NCI-H510A treated with DMSO at 0.1 percent for 48 hours (cell line): ENCODE data around the gene EREG.
"Not testable (repeated sequence)": the region's sequence is repeated elsewhere in the genome, so short reads cannot be mapped to it uniquely, and the experiment has no call there.

Experiments used
- DNase-seq: peaks from one replicate; lab custom pipeline; 2025; lab: John Stamatoyannopoulos, UW

EREG gene

DNA sequence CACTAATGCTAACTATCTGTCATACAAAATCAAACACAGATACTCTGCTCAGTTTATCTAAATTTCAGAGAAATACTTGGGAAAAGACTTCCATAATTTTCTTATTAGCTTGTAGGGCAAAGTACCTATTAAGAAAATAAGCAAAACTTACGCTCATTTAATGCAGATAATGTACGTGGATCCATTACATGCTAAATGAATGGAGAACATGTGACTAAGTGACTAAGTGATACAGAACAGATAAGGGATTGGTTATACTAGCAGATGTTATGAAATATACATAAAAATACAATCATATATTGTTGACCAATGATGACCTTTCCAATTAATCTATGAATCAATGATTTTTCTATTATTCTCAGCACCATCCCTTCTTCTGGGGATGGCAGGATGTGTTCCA, 25.7 kb downstream of the EREG start:
- DNase-seq: no peak

DNA sequence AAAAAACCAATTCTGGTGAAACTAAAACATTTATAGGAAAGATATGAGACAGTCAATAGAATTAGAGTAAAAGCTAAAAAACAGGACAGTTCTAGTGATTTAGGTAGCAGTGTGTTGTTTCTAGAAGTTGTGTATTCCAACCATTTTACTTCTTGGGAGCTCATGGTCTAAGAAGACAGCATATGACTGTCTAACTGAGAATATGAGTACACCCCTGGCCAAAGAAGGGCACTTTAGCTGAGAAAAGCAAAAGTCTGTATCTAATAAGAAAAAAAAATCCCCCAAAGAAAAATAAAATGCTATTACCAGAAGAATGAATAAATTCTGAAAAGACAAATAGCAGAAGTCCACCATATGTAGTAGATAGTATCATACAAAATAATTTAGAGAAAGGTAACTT, 26.4 kb downstream of the EREG start:
- DNase-seq: no peak

DNA sequence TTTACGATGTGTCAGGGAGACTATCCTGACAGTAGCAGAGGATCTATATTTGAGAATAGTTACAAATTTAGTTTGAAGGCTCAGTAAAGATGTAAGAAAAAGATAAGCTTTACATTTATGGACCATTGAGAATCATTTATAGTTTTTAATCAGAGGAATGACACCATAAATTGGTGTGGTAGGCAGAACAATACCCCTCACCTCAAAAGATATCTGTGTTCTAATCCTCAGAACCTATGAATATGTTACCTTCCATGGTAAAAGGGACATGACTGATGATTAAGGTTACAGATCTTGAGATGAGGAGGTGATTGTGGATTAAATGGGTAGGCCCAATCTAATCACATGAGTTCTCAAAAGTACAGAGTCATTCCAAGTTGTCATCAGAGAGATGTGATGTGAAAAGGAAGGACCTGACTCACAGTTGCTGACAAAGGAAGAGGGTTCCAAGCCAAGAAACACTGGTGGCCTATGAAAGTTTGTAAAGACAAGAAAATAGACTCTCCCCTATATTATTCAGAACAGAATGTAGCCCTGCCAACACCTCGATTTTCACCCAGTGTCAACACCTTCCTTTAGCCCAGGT, 27.0 kb downstream of the EREG start:
- no peak for DNase-seq

DNA sequence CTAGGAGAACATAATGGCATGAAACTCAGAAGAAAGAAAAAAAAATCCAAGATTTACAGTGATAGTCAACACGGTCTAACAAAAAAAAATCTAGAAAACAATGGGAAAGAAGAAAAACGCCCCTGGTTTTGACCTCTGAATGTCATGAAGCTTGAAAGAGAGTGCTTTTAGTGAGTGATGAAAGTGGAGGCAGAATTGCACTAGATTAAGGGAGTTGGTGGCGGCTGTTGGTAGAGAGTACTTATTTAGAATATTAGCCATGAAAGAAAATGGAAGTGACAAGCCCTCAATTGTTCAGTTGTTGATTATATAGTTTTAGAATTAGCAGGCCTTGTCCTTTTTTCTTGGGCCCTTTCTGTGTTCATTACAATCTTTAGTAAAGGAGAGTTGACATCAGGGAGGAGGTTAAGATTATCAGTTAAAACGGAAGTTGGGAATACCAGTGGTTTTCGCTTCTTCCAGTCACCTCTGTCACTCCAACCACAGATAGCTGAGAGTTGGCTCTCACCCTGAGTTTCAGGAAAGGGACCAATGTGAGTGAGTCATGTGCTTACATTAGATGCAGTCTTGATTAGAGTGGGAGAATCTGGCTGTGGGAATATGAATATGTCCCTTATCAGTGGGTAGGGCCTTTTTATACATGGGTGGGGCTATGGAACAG, 29.7 kb downstream of the EREG start:
- DNase-seq: no peak

DNA sequence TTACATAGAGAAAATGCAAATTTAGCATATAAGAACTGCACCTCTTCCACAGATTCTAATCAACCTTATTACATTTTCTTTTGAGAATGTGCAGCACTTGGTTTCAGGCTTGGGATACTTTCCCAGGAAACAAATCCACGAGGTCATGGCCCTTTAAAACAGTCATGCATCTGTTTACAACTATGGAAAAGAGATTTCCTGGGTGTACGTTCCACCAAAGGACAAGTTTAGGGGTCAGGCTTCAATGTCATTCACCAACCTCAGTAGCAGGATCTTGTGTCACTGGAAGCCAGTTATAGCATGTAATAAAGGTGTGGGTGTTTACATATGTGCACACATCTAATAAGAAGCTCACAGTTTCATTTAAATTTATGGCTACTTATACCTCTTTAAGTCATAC, 30.7 kb downstream of the EREG start:
- no peak for DNase-seq

DNA sequence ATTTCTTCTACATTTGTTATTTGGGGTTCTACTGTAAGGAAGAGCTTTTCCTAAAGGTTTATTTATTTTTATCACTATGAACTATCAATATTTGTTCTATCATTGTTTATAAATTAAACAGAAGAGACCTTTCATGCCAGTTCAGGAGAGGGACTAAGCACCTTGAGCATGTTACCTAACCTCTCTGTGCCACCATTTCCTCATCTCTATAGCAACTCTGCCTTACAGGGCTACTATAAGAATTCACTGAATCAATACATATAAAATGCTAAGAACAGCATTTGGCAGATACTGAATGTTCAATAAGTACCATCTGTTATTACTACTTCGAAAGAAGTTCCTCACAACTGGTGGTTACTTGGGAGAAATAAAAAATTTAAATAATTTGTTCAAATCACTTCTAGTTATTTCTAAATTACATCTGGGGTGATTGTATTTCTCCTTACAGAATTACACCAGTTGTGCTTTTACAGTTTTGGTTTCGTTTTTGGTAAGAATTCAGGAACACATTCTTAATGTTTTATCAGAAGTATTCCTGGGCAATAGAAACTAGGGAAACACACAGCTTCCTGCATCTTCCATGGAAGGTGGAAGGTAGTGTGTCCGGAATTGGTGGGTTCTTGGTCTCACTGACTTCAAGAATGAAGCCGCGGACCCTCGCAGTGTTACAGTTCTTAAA, 32.9 kb downstream of the EREG start:
- DNase-seq: no peak

DNA sequence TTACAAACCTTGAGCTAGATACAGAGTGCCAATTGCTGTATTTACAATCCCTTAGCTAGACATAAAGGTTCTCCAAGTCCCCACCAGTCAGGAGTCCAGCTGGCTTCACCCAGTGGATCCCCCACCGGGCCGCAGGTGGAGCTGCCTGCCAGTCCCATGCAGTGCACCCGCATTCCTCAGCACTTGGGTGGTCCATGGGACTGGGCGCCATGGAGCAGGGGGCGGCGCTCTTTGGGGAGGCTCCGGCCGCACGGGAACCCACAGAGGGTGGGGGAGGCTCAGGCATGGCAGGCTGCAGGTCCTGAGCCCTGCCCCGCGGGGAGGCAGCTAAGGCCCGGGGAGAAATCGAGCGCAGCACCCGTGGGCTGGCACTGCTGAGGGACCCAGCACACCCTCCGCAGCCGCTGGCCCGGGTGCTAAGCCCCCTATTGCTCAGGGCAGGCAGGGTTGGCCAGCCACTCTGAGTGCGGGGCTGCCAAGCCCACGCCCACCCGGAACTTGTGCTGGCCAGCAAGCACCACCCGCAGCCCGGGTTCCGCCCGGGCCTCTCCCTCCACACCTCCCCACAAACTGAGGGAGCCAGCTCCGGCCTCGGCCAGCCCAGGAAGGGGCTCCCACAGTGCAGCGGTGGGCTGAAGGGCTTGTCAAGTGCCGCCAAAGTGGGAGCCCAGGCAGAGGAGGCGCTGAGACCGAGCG, 34.1 kb downstream of the EREG start:
- DNase-seq: not testable (repeated sequence)

DNA sequence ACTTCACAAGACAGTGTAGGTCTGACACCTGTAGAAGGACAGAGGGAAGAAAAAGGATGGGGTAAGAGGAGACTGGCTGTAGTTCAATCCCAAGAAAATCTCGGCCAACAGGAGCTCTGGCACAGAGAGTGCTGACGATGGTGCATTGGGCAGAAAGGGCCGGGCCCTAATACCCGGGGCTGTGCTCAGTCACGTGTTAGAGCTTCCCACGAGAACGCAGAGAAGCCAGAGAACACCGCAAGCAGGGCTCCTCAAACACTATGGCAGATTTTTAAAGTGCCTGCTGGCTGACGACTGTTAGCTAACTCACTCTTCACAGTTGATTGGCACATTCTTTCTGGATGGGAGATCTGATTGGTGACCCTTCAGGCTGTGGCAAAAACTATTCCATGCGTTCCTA, 35.5 kb downstream of the EREG start:
- DNase-seq: no peak

DNA sequence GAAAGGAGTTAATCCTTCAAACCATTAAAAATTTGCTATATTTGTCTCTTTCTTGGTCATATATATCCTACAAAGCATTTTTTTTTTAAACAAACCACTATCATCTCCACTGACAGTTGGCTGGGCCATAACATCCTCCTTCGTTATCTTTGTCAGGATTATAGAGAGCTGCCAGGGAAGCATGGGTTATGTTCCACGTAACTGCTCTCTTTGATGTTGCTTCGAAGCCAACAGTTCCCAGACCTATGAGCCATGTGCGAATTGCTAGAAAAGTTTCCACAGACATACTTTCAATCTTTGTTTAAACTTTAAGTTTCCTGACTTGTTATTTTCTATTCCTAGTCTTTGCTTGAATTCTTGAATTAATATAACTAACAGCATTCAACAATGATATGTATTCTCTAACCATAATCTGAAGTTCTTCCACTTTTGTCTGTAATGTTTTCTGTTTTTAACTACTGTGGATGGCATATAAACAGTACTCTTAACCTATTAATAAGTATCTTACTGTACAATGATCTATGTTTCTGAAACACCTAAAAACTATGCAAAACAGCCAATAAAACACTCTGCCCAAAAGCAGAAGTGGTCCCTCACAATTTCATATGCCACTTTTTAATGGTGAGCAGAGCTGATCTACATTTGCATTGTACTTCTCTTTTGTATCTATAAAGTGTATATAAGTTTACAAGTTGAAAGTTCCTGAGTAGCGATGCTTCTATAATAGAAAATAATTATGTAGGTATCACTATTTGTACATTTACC, 37.9 kb downstream of the EREG start:
- DNase-seq: no peak

DNA sequence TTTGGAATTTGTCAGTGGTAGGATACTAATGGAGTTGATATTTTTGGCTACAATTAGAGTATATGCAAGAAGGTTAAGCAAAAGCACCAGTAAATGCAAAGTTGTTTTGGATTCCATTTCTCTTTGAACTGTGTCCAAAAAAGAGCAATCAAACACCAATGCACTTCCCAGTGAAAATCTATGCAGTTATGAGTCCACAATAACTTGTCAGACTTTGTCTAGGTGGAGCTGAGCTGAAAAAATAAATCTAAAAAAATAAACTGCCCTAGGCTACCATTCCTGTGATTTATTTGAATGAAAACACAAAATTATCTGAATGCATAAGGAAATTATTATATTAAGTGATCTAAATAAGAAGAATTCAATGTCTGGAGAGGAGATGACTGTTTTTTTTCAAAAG, 42.9 kb downstream of the EREG start:
- no peak for DNase-seq

DNA sequence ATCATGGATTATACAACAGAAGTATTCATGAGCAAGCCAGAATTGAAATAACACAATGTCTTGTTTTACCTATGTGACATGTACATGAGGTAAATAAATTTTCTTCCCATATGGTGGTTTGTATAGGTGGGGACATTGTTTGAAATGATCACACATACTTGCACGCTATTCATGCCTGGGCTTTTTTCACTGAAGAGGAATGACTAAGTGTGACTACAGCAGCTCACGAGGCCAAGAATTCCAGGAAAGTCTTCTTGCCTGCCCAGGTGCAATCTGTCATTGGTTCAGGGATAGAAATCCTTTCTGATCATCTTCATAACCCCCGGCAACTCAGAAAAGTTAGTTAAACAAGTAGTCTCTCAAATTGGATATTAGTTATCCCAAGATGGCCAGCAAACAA, 43.7 kb downstream of the EREG start:
- no peak for DNase-seq

DNA sequence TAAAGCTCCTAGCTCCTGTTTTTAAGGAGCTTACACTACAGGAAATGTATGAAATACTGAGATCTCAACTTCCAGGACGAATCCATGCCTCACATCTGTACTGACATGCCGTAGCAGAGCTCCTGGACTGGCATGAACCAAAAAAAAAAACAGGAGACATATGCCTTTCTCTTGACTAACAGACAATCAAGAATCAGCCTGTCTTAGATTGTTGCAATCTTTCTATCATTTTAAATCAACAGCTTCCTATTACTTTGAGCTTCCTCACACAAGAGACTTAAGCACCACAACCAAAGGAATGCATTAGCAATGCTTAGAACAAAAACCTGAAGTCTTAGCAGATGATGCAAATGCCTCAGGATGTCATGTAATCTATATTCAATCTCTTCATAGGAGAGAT, 45.3 kb downstream of the EREG start:
- no peak for DNase-seq

DNA sequence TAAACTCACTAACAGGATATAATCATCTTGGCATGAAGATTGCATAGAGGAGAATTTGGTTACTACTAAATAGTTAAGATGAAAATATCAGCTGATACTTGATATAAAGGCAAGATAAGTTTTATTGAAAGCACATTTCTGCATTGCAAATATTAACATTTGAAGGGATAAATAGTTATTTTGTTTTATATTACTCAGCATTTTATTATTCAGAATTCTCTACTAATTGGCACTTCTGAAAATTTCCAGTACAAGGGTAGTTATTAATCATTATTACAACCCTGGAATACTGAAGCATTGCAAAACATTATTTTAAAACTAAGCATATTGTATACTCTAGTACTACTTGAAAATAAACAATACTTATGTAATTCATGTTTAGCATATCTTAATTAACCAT, 47.3 kb downstream of the EREG start:
- DNase-seq: no peak

DNA sequence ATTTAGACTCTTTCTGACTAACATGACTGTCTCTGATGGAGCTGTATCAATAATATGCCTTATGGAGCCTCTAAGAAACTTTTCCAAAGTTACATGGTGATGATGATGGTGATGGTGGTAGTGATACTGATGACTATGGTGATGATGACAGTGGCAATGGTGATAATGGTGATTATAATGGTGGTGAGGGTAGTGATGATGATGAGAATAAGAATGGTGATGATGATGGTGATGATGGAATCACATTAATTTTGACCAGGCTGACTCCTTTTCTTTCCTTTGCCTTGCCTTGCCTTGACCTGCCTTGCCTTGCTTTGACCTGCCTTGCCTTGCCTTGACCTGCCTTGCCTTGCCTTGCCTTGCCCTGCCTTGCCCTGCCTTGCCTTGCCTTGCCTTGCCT, 48.3 kb downstream of the EREG start:
- no peak for DNase-seq

DNA sequence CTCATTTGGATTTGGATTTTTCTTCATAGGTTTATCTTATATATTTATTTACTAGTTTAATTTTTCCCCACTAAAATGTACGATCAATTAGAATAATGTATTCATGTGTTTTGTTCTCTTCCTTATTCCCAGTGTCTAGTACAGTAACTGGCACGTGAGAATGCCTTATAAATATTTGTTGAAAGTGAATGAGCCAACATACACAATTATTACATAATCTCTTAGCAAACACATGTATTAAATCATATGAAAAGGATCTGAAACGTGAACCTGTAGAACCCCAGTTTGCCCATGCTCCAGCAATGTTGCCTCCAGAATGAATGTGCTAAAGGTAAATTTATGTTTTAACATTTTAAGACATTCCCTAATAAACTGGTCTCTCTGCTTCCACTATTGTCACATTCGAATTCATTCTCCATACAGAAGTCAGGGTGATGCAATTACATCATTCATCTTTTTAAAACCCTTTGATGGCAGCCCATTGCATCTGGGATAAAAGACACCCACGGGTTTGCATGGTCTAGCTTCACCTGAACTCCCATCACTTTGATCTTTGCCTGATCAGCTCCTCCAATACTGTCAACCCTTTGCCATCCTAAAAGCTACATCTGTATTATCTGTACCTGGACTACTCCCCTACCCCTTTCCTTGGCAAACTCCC, 49.3 kb downstream of the EREG start:
- DNase-seq: no peak

DNA sequence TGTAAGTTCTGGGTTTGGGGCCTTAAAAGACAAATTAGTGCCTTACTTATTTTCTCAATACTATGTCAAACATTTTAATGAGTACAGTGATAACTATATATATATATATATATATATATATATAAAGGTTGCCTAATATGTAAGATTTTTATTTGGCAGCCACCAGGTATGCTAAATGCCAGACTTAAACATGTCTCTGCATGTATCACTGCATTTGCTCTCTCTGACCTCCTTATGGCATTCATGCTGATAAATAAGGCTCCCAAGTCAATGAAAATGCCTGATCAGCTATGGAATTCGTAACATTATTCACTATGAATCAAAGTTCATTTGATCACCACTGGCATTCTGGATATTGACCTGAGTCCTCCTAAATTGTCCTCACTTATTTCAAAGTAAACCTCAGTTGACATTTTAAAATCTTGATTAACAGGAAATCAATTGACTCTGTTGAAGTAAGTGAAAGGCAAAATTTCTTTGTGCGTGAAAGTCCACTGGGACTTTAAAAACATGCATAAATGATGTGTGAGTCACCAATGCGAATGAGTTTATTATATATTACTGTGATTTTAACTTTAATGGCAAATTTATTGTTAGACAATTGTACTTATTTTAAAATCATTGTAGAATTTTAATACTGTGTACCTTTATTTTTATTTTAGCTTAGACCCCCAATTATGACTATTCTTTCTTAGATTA, 50.8 kb downstream of the EREG start:
- no peak for DNase-seq

DNA sequence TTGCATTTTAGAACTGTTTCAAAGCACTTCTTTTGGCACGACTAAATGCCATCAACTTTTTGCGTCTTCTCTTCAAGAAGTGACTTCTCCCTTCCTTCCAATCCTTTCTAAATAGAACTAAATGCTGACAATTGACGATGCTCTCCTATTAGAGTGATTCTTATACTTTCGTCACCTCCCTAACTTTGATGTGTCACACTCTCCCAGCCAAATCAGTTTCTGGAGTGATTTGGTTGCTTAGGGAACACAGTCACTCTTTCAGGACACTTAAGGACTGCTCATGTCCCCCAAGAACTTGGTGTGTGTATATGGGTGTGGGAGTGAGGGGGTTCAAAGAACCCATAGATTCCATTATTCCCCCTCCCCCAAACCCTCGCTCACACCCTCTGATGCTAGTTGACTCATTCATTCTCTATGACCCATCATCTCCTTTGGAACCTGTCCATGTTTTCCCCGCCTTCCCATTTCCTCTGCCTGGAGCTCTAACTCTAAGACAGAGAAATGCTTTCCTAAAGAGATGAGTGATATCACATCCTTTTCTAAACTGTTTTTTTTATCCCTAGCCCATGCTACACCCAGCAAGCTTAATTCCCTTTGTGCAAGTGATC, 53.2 kb downstream of the EREG start:
- DNase-seq: no peak

DNA sequence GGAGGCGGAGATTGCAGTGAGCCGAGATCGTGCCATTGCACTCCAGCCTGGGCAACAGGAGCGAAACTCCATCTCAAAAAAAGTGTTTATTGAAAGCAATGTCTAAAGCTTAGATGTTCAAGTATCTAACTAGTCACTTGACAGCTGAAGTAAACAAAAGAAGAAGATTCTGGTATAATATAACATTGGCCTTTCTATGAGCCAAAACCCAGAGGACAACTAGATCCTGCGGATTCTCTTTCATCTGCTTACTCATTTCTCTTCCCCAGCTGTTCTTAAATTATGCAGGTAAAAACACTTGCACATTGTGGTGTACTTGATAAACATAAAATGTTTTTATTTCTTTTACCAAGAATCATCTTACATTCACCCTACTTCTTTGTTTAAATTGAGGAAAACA, 55.9 kb downstream of the EREG start:
- no peak for DNase-seq

DNA sequence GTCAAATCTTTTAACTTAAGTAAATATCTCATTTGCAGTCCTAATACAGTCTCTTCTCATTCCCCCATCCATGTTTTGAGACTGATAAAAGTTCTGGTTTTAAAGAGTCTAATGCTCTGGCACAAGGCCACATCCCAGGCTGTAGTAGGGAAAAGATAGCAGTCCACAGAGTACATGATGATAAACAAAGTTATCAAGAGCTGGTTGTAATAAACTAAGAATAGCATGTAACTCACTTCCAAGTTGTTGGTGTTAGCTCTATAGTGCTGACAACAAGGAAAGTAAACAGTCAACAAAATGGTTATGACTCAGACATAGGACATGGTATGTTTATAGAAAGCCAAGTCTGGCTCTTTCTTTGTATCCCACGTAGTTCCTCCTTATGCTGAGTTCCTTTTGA, 58.2 kb downstream of the EREG start:
- no peak for DNase-seq

DNA sequence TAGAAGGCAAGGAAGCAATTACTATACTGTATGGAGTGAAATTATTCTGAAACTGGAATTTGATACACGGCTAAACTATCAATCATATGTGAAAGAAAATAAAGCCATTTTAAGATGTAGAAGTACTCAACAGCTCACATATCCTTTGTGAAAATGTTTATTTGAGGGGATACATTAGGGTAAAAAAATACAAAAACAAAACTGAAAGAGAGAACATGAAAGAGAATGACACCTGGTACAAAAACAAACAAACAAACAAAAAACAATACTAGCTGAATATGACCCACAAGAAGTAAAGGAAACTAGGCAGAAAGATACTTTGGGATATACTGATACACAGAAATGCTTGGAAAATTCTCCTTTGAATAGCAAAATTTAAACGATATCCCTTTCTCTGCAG, 59.2 kb downstream of the EREG start:
- no peak for DNase-seq

DNA sequence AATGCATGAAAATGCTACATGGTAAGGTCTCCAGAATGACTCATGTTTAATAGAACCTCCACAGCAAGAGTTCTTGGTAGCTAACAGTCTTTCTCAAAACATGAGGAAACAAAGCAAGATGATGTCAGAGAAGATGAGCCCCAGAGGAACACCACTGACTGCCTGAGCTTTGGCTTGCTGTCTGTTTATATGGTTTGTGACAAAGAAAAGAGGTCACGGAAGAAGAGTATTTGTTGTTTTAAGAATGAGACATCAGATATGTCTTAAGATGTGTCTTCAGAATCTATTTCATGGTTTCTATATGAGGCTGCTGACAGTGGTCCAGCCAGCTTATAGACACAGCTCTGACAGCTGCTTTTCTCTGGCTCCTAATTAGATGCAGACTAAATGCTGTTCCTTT, 61.2 kb downstream of the EREG start:
- DNase-seq: no peak
